ENCODE measurements around the gene SLC25A46.
A peak's percentile ranks its signal among the peaks of the same experiment; 100 is the strongest.

SLC25A46 gene

GRCh38 chr5:110760158-110760557, 21.4 kb downstream of the SLC25A46 start:
- intact Hi-C loops (cut with DNase I; ENCODE audit: low total_unique reads): no loop called here
- Histone ChIP-seq H3K9me3 (no peaks in the 10 kb centered on the region), H3K4me1 (no peaks in the 10 kb centered on the region), H3K36me3 (peaks cover 42 to 60% (median 48%) of the 10 kb centered on the region in 3 donors), H3K4me3 (no peak overlapping the region), H3K27ac (no peak overlapping the region), H3K27me3 (no peaks in the 10 kb centered on the region)
- TF ChIP-seq, protein P1, sequence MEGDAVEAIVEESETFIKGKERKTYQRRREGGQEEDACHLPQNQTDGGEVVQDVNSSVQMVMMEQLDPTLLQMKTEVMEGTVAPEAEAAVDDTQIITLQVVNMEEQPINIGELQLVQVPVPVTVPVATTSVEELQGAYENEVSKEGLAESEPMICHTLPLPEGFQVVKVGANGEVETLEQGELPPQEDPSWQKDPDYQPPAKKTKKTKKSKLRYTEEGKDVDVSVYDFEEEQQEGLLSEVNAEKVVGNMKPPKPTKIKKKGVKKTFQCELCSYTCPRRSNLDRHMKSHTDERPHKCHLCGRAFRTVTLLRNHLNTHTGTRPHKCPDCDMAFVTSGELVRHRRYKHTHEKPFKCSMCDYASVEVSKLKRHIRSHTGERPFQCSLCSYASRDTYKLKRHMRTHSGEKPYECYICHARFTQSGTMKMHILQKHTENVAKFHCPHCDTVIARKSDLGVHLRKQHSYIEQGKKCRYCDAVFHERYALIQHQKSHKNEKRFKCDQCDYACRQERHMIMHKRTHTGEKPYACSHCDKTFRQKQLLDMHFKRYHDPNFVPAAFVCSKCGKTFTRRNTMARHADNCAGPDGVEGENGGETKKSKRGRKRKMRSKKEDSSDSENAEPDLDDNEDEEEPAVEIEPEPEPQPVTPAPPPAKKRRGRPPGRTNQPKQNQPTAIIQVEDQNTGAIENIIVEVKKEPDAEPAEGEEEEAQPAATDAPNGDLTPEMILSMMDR (IDR thresholded peaks at IDR 0.05): no peak
- no peak for DNase-seq

- no peaks in the 10 kb centered on the region for H3K36me3 ChIP-seq
- intact Hi-C loops (cut with DNase I; ENCODE audit: low total_unique reads): no loop called here
- DNase-seq: no peak
- H3K27ac ChIP-seq: no peak overlapping the region
- no peaks in the 10 kb centered on the region for H3K4me1 ChIP-seq
- H3K27me3 ChIP-seq: no peaks in the 10 kb centered on the region
- H3K4me3 ChIP-seq: no peak overlapping the region
- TF ChIP-seq, protein P1 (IDR thresholded peaks at IDR 0.05): no peak
- H3K9me3 ChIP-seq: no peaks in the 10 kb centered on the region
Measured at GRCh38 chr5:110768138-110768860, 29.5 kb downstream of the SLC25A46 start.

GRCh38 chr5:110769000-110769681, 30.3 kb downstream of the SLC25A46 start:
- Histone ChIP-seq H3K36me3 (no peaks in the 10 kb centered on the region), H3K9me3 (peaks cover 0 to 3% (median 0%) of the 10 kb centered on the region in 3 donors), H3K27me3 (no peaks in the 10 kb centered on the region), H3K4me1 (no peaks in the 10 kb centered on the region), H3K27ac (peak overlapping the region in 1 of 2 donors; percentile 18), H3K4me3 (no peak overlapping the region)
- DNase-seq: no peak
- intact Hi-C loops (cut with DNase I; ENCODE audit: low total_unique reads): no loop called here
- TF ChIP-seq, protein P1 (IDR thresholded peaks at IDR 0.05): no peak

GRCh38 chr5:110770286-110770685, 31.5 kb downstream of the SLC25A46 start:
- TF ChIP-seq, protein P1 (IDR thresholded peaks at IDR 0.05): no peak
- Histone ChIP-seq H3K9me3 (peaks cover 0 to 4% (median 0%) of the 10 kb centered on the region in 3 donors), H3K27me3 (no peaks in the 10 kb centered on the region), H3K27ac (no peak overlapping the region), H3K36me3 (no peaks in the 10 kb centered on the region), H3K4me1 (no peaks in the 10 kb centered on the region), H3K4me3 (no peak overlapping the region)
- intact Hi-C loops (cut with DNase I; ENCODE audit: low total_unique reads): no loop called here
- no peak for DNase-seq

- Histone ChIP-seq H3K9me3 (no peaks in the 10 kb centered on the region), H3K27me3 (no peaks in the 10 kb centered on the region), H3K27ac (no peak overlapping the region), H3K4me1 (no peaks in the 10 kb centered on the region), H3K4me3 (no peak overlapping the region), H3K36me3 (no peaks in the 10 kb centered on the region)
- no peak for DNase-seq
- intact Hi-C loops (cut with DNase I; ENCODE audit: low total_unique reads): no loop called here
- TF ChIP-seq, protein P1 (IDR thresholded peaks at IDR 0.05): no peak
Measured at GRCh38 chr5:110784901-110785300, 46.1 kb downstream of the SLC25A46 start.

Measured in tibial artery (tissue), 4 donors.